Myocyte (in vitro differentiated cells): ENCODE results near the gene AGTRAP. TPM values are rescaled to one million over a fixed set of nuclear protein-coding genes. Genes with fewer than 3 reads are reported as not detected.

Source experiments
- DNase-seq: peaks from one replicate; pipeline ENCODE4 v3.0.0-alpha.2; 2012; ENCODE audit warnings: low read depth
- total RNA-seq: library from RNA; depleted of rRNA; stranded (reverse); fragments of >200 nt; gene quantifications from 2 replicates; pipeline ENCODE4 v1.2.3, GENCODE V29; 2014

The AGTRAP gene
- total RNA-seq, 1 donor from 2014 or later: 34.1 TPM

DNA sequence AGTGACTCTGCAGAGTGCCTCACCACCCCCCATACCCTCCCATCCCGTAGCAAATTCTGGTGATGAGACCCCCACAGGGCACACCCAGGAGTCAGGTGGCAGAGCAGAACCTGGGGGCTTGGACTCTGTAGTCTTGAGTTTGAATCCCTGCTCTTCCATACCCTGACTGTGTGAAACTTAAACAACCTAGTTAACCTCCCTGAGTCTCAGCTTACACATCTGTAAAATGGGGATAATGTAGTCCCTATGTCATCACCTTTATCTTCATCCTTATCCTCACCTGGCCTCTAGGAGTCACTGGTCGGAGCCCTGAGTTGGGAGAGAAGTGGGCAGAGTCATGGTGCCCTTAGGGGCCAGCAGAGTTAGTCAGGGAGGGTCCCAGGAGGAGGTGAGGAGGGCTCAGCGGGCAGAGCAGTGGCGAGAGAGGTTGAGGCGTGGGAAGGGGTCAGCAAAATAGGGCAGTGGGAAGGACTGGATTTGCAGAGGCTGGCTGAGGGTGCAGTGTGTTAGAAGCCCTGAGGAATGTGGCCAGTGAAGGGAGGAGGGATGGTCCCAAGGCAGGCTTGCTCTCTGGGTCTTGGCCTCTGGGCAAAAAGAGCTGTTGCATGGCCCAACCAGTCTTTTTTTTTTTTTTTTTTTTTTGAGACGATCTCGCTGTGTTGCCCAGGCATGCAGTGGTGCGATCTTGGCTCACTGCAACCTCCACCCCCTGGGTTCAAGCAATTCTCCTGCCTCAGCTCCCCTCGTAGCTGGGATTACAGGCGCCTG, 44.6 kb downstream of the AGTRAP start:
- no peak for DNase-seq

DNA sequence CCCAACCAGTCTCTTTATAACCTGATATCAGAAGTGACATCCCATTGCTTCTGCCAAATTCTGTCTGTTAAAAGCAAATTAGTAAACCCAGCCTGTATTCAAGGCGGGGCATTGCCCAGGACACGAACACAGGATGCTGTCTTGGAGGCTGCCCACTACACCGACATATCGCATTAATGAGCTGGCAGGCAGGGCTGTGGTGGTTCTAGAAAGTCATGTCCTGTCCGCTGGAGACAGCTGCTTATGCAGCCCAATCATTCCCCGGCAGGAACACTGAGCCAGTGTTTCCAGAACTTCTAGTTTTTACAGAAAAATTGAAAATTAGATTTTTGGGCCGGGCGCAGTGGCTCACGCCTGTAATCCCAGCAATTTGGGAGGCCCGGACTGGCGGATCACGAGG, 45.4 kb downstream of the AGTRAP start:
- peak; percentile 79 for DNase-seq

DNA sequence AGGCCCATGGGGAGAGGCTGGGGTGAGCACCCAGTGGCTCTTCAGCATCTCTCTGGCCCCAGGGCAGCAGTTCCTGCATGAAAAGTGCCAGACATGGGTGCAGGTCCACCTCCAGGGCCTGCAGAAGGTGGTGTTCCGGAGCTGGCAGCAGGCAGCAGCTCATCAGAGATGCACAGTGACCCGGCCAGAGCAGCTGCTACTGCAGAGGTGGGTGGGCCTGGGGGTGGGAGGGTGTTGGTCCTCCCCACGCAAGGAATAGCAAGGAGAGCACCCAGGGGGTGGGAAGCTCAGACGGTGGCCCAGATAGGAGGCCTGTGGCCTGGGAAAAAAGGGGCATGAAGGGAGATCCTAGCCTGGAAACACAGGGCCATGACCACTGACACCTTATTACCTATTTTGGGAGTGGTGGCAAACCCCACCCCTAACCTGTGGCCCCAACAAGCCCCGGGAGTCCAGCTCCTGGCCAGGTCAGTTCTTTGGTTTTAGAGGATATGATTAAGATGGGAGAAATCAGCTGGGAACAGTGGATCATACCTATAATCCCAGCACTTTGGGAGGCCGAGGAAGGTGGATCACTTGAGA, 46.3 kb downstream of the AGTRAP start:
- DNase-seq: no peak

- DNase-seq: no peak
These were observed 47.6 kb downstream of the AGTRAP start for GRCh38 chr1:11783556-11783955.

- DNase-seq: no peak
These were observed 48.5 kb downstream of the AGTRAP start for GRCh38 chr1:11784256-11784992.

GRCh38 chr1:11784993-11785769, 49.2 kb downstream of the AGTRAP start:
- DNase-seq: peak; percentile 74

GRCh38 chr1:11786168-11786567, 50.2 kb downstream of the AGTRAP start:
- DNase-seq: no peak

GRCh38 chr1:11787251-11787803, 51.4 kb downstream of the AGTRAP start:
- DNase-seq: peak; percentile 95

- no peak for DNase-seq
These were observed 52.0 kb downstream of the AGTRAP start for GRCh38 chr1:11787804-11788436.

DNA sequence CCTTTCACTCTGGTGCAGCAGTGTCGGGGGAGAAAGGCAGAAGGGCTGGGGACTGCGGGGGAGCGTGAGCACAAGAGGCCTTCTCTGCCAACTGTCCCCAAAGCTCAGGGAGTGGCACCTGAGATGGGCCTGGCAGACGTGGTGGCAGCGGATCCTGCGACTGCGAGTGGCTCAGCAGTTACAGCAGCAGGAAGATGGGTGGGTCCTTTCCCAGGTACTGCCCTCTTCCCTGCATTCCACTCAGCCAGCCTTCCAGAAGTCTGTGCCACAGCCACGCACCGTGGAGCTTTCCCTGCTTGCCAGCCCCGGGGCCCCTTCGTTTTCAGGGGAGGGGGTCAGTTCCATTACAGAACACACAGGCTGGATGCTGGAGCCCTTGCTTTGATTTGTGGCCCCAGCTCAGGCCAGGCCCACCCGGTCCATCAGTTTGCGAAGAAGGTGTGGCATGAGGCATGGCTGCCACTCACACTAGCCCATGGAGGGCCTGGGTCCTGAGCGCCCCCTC, 52.7 kb downstream of the AGTRAP start:
- no peak for DNase-seq

GRCh38 chr1:11789126-11790067, 53.5 kb downstream of the AGTRAP start:
- DNase-seq: no peak

- no peak for DNase-seq
These were observed 54.4 kb downstream of the AGTRAP start for GRCh38 chr1:11790101-11790879.

DNA sequence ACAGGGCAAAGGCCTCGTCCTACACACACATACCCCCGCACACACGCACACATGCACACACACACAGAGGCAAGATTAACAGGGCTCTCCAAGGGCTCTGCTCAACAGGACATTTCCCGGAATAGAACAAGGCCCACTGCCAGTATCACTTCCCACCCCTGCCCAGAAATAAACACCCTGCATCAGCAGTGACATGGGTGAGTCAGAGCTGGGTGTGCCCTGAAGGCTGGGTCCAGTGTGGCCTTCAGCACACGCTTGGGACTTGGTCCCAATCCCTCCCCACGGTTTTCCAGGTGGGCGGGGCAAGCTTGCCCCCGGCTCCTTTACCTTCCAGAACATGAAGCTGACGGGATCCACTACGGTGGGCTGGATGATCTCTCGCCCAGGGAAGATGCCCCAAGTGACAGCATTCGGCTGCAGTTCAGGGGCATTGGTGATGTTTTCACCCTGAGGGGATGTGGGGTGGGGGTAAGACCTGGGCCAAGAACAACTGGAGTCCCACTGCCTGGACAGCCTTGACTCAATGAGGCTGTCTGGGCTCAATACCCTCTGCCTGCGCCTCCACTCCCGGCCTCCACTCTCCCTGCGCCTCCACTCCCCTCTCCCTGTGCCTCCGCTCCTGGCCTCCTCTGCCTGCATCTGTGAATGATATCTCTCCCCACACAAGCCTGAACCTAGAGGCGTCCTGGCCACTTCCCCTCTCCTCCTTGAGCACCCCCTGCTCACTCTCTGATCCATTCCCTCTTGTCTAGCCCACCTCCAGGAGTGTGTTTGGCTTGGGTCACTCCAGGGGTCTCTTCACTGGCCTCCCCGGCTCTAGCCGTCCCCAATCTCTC, 55.2 kb downstream of the AGTRAP start:
- peak; percentile 99 for DNase-seq

DNA sequence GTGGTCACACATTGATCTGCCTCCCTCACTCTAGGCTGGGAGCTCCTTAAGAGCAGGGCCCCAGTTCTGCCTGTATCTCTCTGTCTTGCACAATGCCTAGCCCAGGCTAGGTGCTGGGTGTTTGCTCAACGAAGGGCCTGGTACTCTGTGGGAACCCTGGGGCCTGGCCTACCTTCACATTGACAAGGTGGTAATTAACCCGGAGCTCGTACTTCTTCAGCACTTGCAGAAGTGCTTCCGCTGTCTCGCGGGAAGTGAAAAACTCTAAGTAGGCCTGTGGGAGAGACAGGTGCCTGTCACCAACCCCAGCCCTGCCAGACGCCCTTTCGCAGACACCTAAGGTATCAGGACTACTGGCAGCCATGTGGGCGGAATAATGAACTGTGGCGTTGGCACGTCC, 56.2 kb downstream of the AGTRAP start:
- DNase-seq: no peak

DNA sequence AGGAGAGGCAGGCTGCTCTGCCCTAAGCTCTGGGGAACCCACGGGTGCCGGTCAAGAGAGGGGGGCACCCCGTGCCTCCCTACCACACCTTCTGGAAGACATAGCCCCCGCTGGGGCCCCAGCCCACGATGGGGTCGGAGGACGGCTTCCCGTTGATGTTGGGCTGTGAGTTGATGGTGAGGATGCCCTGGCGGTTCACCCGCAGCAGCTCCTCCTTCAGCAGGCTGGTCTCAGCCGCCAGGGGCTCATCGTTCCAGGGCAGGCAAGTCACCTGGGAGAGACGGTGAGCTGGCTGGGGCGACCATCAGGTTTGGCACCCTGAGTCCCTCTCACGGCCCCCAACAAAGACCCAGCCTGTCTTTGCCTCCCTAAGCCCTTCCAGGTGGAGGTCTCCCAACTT, 57.9 kb downstream of the AGTRAP start:
- no peak for DNase-seq

DNA sequence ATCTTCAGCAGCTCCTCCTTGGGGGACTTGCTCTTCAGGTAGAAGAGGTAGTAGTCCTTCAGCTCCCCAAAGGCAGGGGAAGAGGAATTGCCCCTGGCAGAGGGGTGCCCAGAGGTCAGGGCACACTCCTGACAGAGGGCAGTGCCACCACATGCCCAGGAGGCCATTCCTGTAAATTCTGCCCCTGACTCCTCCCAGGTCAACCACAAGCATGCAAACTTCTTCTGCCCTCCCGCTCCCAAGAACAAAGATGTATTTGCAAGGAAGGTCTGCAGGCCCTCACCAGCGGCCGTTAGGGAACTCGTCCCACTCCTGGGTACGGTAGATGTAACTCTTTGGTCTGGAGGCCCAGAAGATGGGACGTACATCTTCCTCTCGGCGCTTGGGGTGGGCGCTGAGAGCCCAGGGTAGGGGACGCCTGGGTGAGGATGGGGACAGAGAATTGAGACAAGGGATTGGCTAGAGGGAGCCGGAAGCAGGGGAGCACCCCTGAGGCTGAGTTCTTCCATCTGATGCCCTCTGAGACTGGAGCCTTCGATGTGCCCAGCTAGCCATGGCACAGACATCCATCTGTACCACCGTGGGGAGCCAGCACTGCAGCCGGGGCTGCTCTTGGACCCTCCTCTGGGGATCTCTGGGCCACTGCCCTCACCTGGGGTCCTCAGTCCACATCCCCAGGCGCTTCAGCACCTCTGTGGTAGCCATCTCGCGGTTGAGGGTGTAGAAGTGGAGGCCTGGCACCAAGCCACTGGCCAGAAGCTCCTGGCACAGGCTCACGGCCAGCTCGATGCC, 58.7 kb downstream of the AGTRAP start:
- DNase-seq: no peak
